Nucleus accumbens (tissue), 56 donors: Measurements from ENCODE around the gene XYLT1.

ENCODE experiments used
- DNase-seq, 56 donors: peaks; one replicate each; lab custom pipeline; 2025; lab: John Stamatoyannopoulos, UW

XYLT1 gene

DNA sequence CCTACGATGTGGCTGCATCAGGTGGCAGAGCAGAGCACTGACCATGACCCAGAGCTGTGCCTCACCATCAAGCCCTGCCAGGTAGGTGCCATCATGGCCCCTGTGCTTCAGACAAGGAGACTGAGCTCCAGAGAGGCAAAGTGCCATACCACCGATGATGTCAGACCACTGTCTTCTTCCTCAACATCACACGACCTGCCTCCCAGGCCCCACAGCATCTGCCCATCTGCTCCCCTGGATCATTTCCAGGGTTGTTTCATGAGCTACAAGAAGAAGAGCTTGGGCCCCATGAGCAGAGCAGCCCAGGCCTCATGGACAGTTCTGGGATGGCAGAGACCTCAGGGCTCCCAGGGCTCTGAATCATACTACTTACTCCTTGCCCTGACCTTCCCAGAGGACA is 9.9 kb downstream of the XYLT1 start:
- DNase-seq: no peak

DNA sequence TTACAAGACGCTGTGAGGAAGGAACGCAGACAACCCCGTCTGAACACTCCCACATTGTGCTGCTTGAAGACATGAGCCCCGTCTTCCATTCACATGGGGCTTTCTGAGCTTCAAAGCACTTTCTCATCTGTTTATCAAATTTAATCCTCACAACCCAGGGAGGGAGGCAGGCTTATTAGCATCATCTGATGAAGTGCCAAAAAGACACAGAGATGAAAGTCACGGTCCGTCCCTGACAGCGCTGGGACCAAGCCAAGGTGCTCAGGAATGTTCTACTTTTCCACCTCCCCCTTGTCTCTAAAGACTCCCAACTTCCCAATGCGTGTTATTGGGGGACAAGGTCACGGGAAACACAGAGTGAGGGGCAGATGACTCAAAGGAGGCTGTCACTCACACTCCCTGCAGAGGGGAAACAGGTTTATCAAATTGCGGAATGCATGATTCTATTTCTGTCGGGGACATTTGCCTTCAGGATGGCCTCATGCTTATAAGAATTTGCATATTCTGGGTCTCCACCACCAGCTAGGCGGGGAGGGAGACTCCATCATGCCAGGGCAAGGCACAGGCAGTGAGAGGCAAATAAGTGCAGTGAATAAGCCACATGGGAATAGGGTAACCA is 10.7 kb downstream of the XYLT1 start:
- DNase-seq: no peak

DNA sequence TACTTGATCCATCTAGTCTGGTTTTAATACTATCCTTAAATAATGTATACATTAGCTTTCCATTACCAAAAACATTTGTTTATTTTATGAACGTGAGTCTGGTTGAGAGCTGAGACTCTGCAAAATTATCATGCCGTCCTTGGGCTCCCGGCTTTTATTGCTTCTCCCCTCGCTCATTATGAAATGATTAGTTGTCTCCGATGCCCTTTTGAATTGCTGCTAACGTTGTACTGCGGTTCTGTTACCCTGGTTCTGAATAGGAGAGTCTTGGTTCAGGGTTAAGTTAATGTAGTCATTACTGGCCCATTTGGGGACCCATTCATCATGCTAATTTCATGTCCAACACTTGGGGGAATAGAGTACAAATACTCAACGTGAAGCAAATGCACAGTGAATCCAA is 12.8 kb downstream of the XYLT1 start:
- no peak for DNase-seq

DNA sequence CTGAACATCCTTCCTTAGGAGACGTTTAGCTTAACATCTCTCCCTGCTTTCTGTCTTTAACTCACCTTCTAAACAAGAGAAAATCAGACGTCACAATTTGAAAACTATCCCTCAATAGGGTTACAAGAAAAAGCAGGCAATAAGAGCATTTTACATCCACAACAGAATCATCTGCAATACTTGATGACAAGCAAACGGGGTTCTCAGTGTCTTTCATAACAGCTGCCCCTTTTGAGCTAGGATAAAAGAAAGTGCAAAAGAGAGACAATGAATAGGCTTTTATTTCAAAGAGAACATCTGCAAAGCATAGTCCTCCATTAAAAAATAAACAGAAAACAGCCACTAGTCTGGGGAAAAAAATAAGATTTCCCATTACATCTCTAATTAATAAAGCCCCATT is 13.2 kb downstream of the XYLT1 start:
- no peak for DNase-seq

DNA sequence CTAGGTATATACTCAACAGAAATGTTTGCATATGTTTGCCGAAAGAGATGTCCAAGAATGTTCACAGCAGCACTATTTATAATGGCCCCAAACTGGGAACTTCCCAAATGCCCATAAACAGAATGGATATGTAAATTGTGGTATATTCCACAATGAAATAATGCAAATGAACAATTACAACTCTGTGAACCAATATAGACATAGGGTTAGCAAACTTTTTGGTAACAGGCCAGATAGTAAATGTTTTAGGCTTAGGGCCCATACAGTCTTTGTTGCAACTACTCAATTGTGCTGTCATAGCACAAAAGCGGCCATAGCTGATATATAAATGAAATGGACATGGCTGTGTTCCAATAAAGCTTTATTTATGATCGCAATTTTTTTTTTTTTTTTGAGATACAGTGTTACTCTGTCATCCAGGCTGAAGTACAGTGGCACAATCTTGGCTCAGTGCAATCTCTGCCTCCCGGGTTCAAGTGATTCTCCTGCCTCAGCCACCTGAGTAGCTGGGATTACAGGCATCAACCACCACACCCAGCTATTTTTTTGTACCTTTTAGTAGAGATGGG is 16.5 kb downstream of the XYLT1 start:
- DNase-seq: no peak

DNA sequence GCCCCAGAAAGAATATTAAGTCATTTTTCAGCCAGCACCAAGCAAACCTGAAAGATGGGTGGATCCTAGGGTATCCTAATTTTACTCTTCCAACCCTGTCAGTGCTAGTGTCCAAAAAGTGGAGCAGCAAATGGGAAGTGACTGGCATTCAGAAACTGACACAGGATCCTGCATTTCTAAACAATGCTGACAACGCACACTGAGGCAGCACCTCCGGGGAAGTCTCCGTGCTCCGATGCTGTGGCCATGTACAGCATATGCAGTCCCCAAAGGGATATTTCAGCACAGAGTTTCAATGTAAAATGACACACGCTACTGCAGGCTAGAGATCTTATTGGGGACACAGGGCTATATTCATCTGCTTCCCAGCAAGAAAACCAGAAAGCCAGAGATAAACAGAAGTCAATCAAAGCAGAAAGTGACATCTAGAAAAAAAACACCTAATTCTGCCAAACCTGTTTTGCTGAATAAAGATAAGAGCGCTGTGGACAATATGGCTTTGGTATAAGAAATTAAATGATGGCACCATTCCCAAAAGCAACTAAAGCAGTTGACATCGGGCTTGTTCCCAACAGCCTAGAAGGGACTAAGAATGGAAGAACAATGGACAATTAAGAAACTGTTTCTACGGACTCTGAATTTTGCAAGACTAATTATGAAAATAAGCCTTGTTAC is 17.3 kb downstream of the XYLT1 start:
- DNase-seq: peak in 8 of 56 donors; percentile 7 to 23 (median 15)

DNA sequence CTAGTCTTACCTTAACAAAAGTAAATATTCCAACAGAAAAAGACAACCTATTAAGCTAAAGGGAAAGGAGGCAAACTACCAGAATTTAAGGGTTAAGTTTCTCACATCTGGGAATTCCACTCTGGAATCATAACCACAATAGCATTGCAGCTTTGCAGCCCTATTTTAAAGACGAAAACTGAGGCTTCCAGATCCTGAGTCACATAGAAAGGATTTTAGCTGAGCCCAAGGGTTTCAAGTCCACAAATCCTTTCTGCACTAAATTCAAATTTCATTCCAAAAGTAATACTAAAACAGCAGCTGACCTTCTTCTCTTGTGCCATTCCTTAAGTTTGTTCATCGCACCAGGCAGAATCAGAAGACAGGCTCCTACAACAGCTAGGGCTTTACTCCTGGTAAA is 17.8 kb downstream of the XYLT1 start:
- no peak for DNase-seq

DNA sequence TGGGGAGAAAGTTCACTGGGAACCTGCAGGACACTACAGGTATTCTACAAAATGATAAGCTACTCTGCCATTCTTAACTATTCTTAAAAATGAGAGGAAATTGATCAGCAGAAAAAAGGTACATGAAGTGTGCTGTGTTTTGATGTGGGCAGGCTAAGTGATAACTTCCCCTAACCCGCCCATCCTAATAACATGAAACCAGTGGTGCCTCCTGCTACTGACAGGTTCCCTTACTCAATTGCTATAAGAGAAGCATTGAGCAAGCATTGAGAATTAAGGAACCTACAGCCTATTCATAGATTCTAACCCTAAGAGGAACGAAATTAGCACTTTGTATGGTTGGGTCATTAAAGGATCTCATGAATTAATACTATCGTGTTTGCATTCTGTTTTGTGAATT is 18.9 kb downstream of the XYLT1 start:
- DNase-seq: no peak

DNA sequence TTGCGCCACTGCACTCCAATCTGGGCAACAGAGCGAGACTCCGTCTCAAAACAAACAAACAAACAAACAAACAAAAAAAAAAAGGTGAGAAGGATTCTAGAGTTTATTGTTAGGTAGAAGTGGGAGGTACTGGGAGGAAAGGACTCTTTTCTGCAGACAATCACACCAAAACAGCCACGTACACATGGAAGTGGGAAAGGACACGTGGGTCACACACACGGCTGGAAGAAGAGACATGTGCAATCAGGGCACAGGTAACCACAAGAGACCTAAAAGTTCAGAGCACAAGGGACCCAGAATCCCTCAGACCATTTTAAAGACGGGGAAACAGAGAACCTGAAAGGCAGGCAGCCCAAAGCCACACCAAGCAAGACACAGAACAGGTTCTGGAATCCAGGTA is 20.5 kb downstream of the XYLT1 start:
- no peak for DNase-seq

DNA sequence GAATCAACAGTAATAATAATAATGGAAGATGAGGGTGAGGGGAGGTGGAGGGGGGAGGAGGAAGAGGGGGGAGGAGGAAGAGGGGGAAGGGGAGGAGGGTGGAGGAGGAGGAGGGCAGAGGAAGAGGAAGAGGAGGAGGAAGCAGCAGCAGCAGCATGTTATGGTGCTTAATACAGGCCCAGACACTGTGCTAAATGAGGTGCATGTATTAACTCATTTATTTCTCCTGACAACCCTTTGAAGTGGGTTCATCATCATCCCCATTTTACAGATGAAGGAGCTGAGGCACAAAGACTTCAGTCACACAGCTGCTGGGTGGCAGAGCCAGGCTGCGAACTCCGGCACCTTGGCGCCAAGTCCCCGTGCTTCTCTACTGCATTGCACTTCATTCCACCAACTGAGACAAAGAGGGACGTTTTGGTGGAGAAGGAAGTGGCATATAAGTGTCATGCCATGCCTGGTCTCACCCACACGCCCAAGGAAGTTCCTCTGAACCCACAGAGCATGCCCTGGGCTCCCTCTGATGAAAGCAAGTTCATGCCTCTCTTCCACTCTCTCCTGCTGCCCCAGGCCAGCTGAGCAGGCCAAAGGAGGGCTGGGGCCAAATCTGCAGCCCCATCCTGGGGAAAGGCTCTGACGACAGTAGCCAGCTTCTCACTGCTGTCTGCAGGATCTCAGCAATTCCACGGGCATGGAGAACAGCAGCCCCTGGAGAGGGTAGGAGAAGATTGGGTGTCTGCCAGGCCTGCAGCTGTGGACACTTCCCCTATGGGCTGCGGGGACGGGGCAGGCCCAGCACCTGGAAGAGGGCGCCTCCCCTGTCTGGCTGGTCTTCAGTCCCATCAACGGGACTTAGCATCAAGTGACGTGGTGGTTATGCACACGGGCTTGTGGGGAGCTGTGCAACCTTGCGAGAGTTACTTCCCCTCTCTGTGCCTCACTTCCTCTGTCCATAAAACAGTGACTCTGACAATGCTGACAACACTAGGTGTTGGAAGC is 21.8 kb downstream of the XYLT1 start:
- peak in 3 of 56 donors; percentile 18 to 35 (median 19) for DNase-seq

DNA sequence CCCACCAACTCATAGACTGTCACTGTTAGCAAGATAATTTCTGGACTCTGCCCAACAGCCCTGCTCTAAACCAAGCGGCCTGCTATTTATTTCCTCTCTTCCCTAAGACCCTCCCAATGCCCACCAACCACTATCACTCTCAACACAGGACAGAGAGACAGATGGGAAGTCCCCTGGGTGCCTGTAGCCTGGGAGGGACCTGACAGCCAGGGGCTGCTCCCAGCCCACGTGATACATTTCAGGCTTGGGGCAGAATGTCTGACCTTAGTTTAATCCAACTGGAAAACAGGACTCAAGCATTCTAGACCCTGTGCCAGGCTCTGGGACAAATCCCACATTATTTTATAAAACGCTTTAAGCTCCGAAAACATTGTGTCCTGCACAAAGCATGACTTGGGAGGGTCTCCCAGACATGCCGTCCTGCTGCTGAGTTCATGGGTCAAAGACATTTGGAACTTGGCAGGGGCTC is 23.6 kb downstream of the XYLT1 start:
- no peak for DNase-seq

DNA sequence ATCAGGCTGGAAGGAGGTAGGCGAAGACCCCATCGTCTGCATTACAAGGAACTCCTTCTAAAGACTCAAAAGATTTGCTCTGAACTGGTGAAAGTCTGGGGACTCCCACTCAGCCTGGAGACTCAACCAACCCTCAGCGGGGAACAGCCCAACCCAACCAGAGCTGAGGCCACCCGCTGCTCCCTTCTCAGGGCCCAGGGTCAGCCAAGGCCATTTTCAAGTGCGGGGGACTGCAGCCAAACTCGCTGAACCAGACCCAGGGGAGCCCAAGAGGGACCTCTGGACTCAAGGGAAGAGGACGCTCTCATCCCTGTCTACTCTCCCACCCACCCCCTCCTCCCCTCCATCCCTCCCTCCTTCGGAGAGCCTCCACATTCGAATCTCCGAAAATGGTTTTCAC is 24.1 kb downstream of the XYLT1 start:
- no peak for DNase-seq

DNA sequence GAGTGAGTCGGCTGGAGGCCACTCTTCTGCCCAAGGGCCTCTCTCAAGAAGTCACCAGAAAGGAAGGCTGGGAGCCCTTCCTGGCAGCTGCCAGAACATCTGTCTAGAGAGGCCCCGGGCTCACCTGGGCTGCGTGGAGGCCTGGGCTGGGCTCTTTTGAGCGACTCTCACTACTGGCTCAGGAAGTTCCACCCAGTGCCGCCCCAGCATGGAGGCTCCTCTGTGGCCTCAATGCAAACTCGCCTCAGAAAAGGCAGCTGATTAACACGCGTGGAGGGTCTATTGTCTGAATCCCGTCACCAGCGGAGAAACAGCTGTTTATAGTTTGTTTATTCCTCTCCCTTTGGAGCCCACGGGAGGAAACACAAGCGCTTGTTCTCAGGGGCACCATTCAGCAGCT is 25.3 kb downstream of the XYLT1 start:
- no peak for DNase-seq

DNA sequence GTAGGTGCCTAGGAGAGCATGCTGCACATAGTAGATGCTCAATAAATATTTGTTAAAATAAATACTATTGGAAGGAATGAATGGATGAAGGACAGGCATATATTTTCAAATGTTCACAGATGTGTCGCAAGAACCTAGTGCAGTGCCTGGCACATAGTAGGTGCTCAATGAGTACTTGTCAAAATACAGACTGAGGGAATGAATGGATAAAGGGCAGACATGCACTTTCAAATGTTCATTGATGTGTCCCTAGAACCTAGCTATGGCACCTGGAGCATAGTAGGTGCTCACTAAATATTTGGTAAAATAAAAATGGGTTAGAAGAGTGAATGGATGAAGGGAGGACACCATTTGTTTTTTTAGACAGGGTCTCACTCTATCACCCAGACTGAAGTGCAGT is 26.1 kb downstream of the XYLT1 start:
- DNase-seq: no peak

DNA sequence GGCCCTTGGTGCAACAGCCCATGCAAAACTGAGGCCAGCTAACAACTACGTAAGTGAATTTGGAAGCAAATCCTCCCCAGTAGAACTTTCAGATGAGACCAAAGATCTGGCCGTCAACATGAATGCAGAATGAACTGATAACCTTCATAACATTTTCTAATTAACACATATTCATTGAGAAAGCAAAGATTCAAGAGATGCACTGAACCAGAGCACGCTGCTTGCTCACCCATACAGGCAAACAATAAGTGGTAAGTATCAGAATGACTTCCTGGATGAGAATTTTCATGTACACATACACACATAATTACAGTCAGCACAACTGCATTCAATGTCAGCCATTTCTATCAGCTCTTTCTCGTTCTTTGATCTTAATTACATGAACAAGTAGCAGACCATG is 30.6 kb downstream of the XYLT1 start:
- DNase-seq: no peak

DNA sequence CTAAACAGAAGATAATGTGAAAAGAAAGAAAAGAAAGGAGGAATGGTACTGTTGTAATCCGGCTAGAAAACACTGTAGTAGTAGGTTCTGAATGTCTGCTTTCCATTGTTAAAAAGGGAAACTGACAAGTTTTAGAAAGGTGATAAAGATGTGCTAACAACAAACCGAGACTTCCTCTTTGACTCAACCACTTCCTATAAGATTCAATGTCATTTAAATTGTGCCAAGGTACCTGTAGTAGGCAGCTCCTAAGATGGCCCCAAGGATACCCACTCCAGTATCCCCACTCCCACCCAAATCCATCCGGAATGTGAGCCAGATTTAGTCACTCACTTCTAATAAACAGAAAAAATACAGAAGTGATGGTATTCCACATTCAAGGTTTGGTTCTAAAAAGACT is 31.2 kb downstream of the XYLT1 start:
- DNase-seq: no peak

DNA sequence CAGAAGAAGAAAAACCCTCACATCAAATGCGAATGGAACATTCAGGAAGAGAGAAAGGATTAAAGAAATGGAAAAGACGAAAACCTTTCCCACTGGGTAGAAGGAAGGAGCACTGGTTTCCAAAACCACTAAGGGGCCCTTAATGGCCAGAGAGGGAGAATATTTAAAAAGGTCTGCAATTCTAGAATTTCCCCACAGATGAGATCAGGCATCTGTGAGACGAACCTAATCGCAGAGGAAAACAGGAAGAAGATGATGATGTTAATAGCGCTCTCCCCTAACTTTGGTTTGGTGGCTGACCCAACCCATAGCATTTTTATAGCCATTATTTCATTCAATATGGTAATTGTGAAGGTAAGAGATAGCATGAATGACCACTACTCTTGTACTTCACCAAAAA is 32.8 kb downstream of the XYLT1 start:
- no peak for DNase-seq

DNA sequence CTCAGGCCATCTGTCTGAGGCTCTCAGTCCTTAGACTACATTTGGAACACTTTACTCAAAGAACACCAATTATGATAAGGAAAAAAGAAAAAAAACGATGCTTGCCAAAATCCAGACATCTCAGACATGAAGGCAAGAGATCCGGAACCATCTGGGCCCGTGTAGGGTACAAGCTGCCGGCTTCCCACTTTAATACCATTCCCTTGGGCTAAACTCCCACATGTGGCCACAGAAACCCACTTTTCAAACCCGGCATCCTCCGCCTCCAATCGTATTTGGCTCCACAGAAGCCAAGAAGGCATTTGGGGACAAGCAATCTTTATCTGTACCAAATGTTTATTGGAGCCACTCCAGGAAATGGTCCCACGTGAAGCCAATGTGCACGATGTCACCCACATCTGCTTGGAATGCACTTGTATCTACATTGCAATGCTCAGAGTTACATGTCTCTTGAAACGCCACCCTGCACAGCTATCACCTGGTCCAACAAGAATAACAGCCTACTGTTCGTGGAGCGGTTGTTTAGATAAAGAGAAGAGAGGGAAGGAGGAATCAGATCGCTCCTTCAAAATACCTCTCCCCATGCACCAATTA is 33.5 kb downstream of the XYLT1 start:
- DNase-seq: no peak

DNA sequence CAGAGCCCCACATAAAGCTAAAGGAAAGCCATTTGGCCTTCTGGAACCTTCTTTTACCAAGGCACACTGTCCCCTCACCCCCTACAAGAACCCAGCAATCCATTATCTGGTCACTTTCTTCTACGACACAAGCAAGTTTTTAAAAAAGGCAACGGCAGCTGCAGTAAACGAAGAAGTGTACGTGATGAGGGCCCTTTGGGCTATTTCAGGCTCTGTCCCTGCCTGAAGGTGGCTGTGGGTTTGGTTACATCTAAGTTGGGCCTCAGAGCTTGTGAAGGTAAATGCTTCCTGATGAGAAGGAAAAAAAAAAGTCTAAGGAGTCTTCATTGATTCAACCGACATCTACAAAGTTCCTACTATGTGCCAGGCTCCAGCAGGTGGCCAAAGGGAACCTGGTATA is 35.4 kb downstream of the XYLT1 start:
- no peak for DNase-seq

DNA sequence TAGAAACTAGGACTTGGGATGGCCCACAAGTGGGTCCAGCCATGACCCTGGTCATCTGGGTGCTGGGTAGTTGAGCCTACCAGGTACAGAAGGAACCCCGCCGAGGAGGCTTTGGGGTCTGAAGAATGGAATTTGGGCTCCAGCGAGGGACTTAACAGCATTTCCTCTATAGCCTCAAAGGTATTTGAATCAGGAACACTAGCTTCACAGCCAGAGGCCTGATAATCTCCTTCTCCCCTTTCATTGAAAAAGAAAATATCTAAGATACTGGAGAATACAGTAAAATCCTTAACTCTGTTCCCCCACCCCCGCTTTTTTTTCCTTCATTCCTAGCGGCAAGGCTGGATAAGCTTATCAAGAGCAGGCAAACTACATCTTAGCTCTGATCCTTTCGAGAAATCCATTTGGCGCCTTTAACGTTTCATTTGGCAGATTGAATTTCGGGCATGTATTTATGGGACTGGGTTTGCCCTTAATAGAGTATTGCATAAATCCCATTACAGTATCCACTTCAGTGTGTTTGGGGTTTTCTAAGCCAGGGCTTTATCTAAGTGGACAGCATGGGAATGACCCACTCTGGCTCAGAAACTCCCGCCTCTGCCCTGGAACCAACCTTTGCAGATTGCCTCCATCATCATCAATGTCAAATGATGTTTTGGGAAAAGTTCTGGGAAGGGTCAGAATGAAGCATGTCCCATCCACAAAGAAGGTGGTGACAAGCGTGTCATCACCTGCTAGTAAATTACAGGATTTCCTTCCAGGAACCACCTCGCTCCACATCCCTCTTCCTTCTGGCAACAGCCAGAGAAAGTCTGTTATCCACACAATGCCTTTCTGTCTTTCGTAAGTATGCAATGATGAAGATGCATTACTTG is 36.9 kb downstream of the XYLT1 start:
- DNase-seq: no peak
